Endodermal cell (in vitro differentiated cells): Measurements from ENCODE around the gene SEC23A. TPM values are rescaled to one million over a fixed set of nuclear protein-coding genes. Genes with fewer than 3 reads are reported as not detected.

ENCODE experiments used
- DNase-seq: peaks from one replicate; pipeline ENCODE4 v3.0.0-alpha.2; 2017
- H3K27ac ChIP-seq: 2 replicates; pipeline ENCODE4 v1.5.1; 2013; ENCODE audit warnings: mild to moderate bottlenecking, low read depth, low read length, moderate library complexity
- H3K27me3 ChIP-seq: 2 replicates; pipeline ENCODE4 v1.6.1; 2013; ENCODE audit warnings: mild to moderate bottlenecking, low read length, moderate library complexity; ENCODE audit not compliant: insufficient read depth, control insufficient read depth, poor library complexity, severe bottlenecking
- H3K36me3 ChIP-seq: 2 replicates; pipeline ENCODE4 v1.7.0; 2013; ENCODE audit warnings: mild to moderate bottlenecking, low read length, moderate library complexity; ENCODE audit not compliant: control insufficient read depth, insufficient read depth
- H3K4me1 ChIP-seq: one replicate; pipeline ENCODE4 v1.7.0; 2013; ENCODE audit warnings: low read length; ENCODE audit not compliant: control insufficient read depth, insufficient read depth
- H3K4me3 ChIP-seq: 2 replicates; pipeline ENCODE4 v1.5.1; 2013; ENCODE audit warnings: mild to moderate bottlenecking, low read length, moderate library complexity
- H3K9ac ChIP-seq: 2 replicates; pipeline ENCODE4 v1.6.1; 2013; ENCODE audit warnings: mild to moderate bottlenecking, low read length, moderate library complexity; ENCODE audit not compliant: poor library complexity, severe bottlenecking; ENCODE audit errors: extremely low read depth
- H3K9me3 ChIP-seq: 2 replicates; pipeline ENCODE4 v1.6.1; 2013; ENCODE audit warnings: mild to moderate bottlenecking, low read length, moderate library complexity; ENCODE audit not compliant: control insufficient read depth
- H3K27ac Mint-ChIP-seq: 2 replicates; pipeline ENCODE4 v1.8.0; 2020; ENCODE audit warnings: mixed read lengths
- H3K27me3 Mint-ChIP-seq: 2 replicates; pipeline ENCODE4 v1.8.0; 2021; ENCODE audit warnings: mild to moderate bottlenecking, mixed read lengths; ENCODE audit not compliant: insufficient read depth
- H3K36me3 Mint-ChIP-seq: 2 replicates; pipeline ENCODE4 v1.8.0; 2020; ENCODE audit warnings: low read depth, mixed read lengths
- H3K4me1 Mint-ChIP-seq: 2 replicates; pipeline ENCODE4 v1.8.0; 2020; ENCODE audit warnings: mixed read lengths
- H3K4me3 Mint-ChIP-seq: 2 replicates; pipeline ENCODE4 v1.8.0; 2020; ENCODE audit warnings: mild to moderate bottlenecking, moderate library complexity, mixed read lengths
- H3K9me3 Mint-ChIP-seq: 2 replicates; pipeline ENCODE4 v1.8.0; 2020; ENCODE audit warnings: mild to moderate bottlenecking, mixed read lengths
- WGBS, 2 experiments: methylation state at CpG; one replicate each; pipeline versions ENCODE4 v1.1.5 to v1.1.7; 2013; ENCODE audit warnings: missing lambda C conversion rate in 2 of 2, mixed read lengths in 1 of 2; ENCODE audit not compliant: insufficient coverage in 1 of 2, insufficient read length in 1 of 2; 5-methylcytosine and 5-hydroxymethylcytosine counted together
- total RNA-seq, 2 donors: library from RNA; stranded (reverse); fragmentation: NEBNext Ultra II Directional in 1 of 2; extraction: Animal tissue kit (Norgen Biotek cat#: 25700) in 1 of 2; gene quantifications; 2 replicates in 1 of 2; 3 replicates in 1 of 2; pipeline ENCODE4 v1.2.1, GENCODE V29; 2021
- TF ChIP-seq, protein P1 (sequence below): fragments of 200-600 bp; sonication (generic); conservative IDR thresholded peaks from 2 replicates; pipeline ENCODE4 v1.5.0; 2021; ENCODE audit warnings: antibody characterized with exemption, mild to moderate bottlenecking

The SEC23A gene
- total RNA-seq, 2 donors from 2014 or later = 58.5 to 89.7 TPM

DNA sequence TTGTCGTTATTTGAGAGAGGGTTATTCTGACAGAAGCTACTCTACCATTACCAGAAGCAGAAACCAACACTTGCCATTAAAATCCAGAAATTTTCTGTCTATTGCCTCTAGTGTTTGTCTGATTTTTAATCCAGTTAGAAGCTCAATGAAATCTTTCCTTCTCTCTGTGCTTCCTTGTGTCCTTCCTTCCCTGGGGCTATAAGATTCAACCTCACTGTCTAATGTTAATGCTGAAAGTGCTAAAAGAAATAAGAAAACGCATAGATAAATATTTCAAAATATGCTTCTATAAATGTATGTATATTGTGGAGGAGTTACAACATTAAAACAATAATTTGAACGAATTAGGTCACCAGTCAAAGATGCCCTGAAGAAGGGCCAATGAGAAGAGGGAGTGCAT, 120.8 kb downstream of the SEC23A start:
- Histone ChIP-seq H3K9me3 (no peaks in the 10 kb centered on the region), H3K9ac (no peak overlapping the region), H3K27me3 (no peaks in the 10 kb centered on the region), H3K4me1 (no peaks in the 10 kb centered on the region), H3K36me3 (no peaks in the 10 kb centered on the region), H3K27ac (no peak overlapping the region), H3K4me3 (no peak overlapping the region)
- DNase-seq = no peak
- Mint-ChIP-seq H3K27me3 (peaks cover 2% of the 10 kb centered on the region), H3K27ac (no peak overlapping the region), H3K9me3 (peaks cover 6% of the 10 kb centered on the region), H3K4me1 (peaks cover 4% of the 10 kb centered on the region), H3K4me3 (no peak overlapping the region), H3K36me3 (no peaks in the 10 kb centered on the region)
- WGBS, 2 experiments = 100% methylated on average over 1 of the region's 3 CpGs; no CpG with 5 or more reads in 1 of the 2 experiments
- TF ChIP-seq, protein P1, sequence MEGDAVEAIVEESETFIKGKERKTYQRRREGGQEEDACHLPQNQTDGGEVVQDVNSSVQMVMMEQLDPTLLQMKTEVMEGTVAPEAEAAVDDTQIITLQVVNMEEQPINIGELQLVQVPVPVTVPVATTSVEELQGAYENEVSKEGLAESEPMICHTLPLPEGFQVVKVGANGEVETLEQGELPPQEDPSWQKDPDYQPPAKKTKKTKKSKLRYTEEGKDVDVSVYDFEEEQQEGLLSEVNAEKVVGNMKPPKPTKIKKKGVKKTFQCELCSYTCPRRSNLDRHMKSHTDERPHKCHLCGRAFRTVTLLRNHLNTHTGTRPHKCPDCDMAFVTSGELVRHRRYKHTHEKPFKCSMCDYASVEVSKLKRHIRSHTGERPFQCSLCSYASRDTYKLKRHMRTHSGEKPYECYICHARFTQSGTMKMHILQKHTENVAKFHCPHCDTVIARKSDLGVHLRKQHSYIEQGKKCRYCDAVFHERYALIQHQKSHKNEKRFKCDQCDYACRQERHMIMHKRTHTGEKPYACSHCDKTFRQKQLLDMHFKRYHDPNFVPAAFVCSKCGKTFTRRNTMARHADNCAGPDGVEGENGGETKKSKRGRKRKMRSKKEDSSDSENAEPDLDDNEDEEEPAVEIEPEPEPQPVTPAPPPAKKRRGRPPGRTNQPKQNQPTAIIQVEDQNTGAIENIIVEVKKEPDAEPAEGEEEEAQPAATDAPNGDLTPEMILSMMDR = no peak

Other genes starting within 250 kb of the SEC23A start
- 10 to 100 TPM; 35.2 to 41.7 TPM for gene GEMIN2, start 11.1 kb upstream of the SEC23A start, total RNA-seq
- 10 to 100 TPM; 24.5 to 27.2 TPM for gene TRAPPC6B, start 67.1 kb upstream of the SEC23A start, total RNA-seq
- gene PNN, start 72.0 kb upstream of the SEC23A start, total RNA-seq = 100 to 1,000 TPM; 122 to 148 TPM
- gene MIA2, start 130.7 kb upstream of the SEC23A start, total RNA-seq = 10 to 100 TPM; 16.8 to 26.5 TPM